Neural cell (in vitro differentiated cells): ENCODE results near the gene CCDC24. TPM values are rescaled to one million over a fixed set of nuclear protein-coding genes. Genes with fewer than 3 reads are reported as not detected.

ENCODE experiments used
- H2AFZ ChIP-seq: fragments of 200-600, 300-800 bp; sonication (generic), shearing (Covaris generic); 2 replicates; pipeline ENCODE4 v1.6.0; 2014; ENCODE audit warnings: low read depth, mild to moderate bottlenecking, antibody characterized with exemption, low read length, moderate library complexity
- H3F3A ChIP-seq: fragments of 200-600 bp; shearing (Covaris generic); 2 replicates; pipeline ENCODE4 v1.6.1; 2016; ENCODE audit warnings: mild to moderate bottlenecking, moderate library complexity, mixed read lengths, antibody characterized with exemption, low read length; ENCODE audit not compliant: insufficient read depth, poor library complexity, severe bottlenecking
- H3K27ac ChIP-seq: fragments of 200-600, 300-800 bp; sonication (generic), shearing (Covaris generic); 2 replicates; pipeline ENCODE4 v1.5.1; 2014; ENCODE audit warnings: mild to moderate bottlenecking, low read length, moderate library complexity
- H3K27me3 ChIP-seq: fragments of 300-800, 200-600 bp; sonication (generic), shearing (Covaris generic); 2 replicates; pipeline ENCODE4 v1.6.0; 2014; ENCODE audit warnings: mild to moderate bottlenecking, low read depth, low read length, moderate library complexity; ENCODE audit not compliant: insufficient read depth
- H3K36me3 ChIP-seq: fragments of 300-800, 200-600 bp; sonication (generic), shearing (Covaris generic); 2 replicates; pipeline ENCODE4 v1.5.1; 2014; ENCODE audit warnings: mild to moderate bottlenecking, antibody characterized with exemption, low read length, moderate library complexity; ENCODE audit not compliant: insufficient read depth
- H3K4me2 ChIP-seq: fragments of 300-800, 200-600 bp; sonication (generic), shearing (Covaris generic); 2 replicates; pipeline ENCODE4 v1.6.0; 2014; ENCODE audit warnings: mild to moderate bottlenecking, low read length
- H3K4me3 ChIP-seq: fragments of 300-800, 200-600 bp; sonication (generic), shearing (Covaris generic); 2 replicates; pipeline ENCODE4 v1.5.1; 2014; ENCODE audit warnings: mild to moderate bottlenecking, low read length, moderate library complexity
- H3K79me2 ChIP-seq: fragments of 200-600 bp; shearing (Covaris generic); replicated peaks from 2 replicates; pipeline ENCODE4 v1.6.0; 2014; ENCODE audit warnings: mild to moderate bottlenecking, low read length, moderate library complexity; ENCODE audit not compliant: insufficient read depth
- H3K9ac ChIP-seq: fragments of 300-800, 200-600 bp; sonication (generic), shearing (Covaris generic); 2 replicates; pipeline ENCODE4 v1.6.1; 2016; ENCODE audit warnings: mild to moderate bottlenecking, low read length, mixed read lengths
- H3K9me2 ChIP-seq: fragments of 200-600 bp; shearing (Covaris generic); 2 replicates; pipeline ENCODE4 v1.6.1; 2016; ENCODE audit warnings: mild to moderate bottlenecking, low read length, mixed read lengths; ENCODE audit not compliant: insufficient read depth
- H3K9me3 ChIP-seq: fragments of 200-600, 300-800 bp; sonication (generic), shearing (Covaris generic); 2 replicates; pipeline ENCODE4 v1.6.1; 2016; ENCODE audit warnings: mild to moderate bottlenecking, mixed run types, low read length, moderate library complexity, mixed read lengths
- H4K20me1 ChIP-seq: fragments of 200-600 bp; shearing (Covaris generic); 2 replicates; pipeline ENCODE4 v1.6.1; 2016; ENCODE audit warnings: mild to moderate bottlenecking, mixed run types; ENCODE audit not compliant: insufficient read depth
- EP300 ChIP-seq: fragments of 450-650 bp; conservative IDR thresholded peaks from 2 replicates; pipeline ENCODE4 v1.6.1; 2014; ENCODE audit warnings: antibody characterized with exemption, mild to moderate bottlenecking, moderate library complexity; ENCODE audit not compliant: poor library complexity, severe bottlenecking
- EZH2 ChIP-seq: fragments of 200-600, 300-800 bp; shearing (Covaris generic), sonication (generic); IDR thresholded peaks from 2 replicates; pipeline ENCODE4 v1.6.1; 2014; ENCODE audit warnings: antibody characterized with exemption, low read length, borderline replicate concordance, mild to moderate bottlenecking; ENCODE audit not compliant: insufficient read depth, poor library complexity, severe bottlenecking
- MXI1 ChIP-seq: fragments of 450-650 bp; conservative IDR thresholded peaks from 2 replicates; pipeline ENCODE4 v1.6.1; 2014; ENCODE audit warnings: antibody characterized with exemption, mild to moderate bottlenecking; ENCODE audit not compliant: poor library complexity, severe bottlenecking
- POLR2AphosphoS5 ChIP-seq: IDR thresholded peaks from 2 replicates; pipeline ENCODE4 v1.6.1; 2012
- RAD21 ChIP-seq: fragments of 450-650 bp; conservative IDR thresholded peaks from 2 replicates; pipeline ENCODE4 v1.6.1; 2014; ENCODE audit warnings: antibody characterized with exemption, mild to moderate bottlenecking, moderate library complexity
- SMC3 ChIP-seq: fragments of 450-650 bp; conservative IDR thresholded peaks from 2 replicates; pipeline ENCODE4 v1.6.1; 2014; ENCODE audit warnings: antibody characterized with exemption, mild to moderate bottlenecking, moderate library complexity; ENCODE audit not compliant: poor library complexity
- TAF1 ChIP-seq: IDR thresholded peaks from 2 replicates; pipeline ENCODE4 v1.6.1; 2012; ENCODE audit warnings: low read depth
- polyA plus RNA-seq: library from polyadenylated mRNA; depleted of rRNA; stranded (reverse); fragments of >200 nt; gene quantifications from 2 replicates; pipeline ENCODE4 v1.2.3, GENCODE V29; 2014
- TF ChIP-seq, protein P1 (sequence below): IDR thresholded peaks from 2 replicates; pipeline ENCODE4 v1.6.1; 2012; ENCODE audit warnings: borderline replicate concordance
- TF ChIP-seq, protein P2 (sequence below): fragments of 450-650 bp; IDR thresholded peaks from 2 replicates; pipeline ENCODE4 v1.5.1; 2014; ENCODE audit warnings: antibody characterized with exemption, mild to moderate bottlenecking, moderate library complexity; ENCODE audit not compliant: poor library complexity, severe bottlenecking

The CCDC24 gene
- polyA plus RNA-seq, 1 donor from 2014 or later = 16.5 TPM

GRCh38 chr1:43952731-43953346 is 38.6 kb upstream of the CCDC24 start:
- Histone ChIP-seq H3K27me3 (no peaks in the 10 kb centered on the region), H2AFZ (peak overlapping the region; percentile 6), H3K9me2 (no peaks in the 10 kb centered on the region), H3K36me3 (peaks cover 2% of the 10 kb centered on the region), H3F3A (no peaks in the 10 kb centered on the region), H3K9ac (peak overlapping the region; percentile 86), H4K20me1 (no peaks in the 10 kb centered on the region), H3K27ac (peak overlapping the region; percentile 99), H3K4me3 (peak overlapping the region; percentile 78), H3K4me2 (peak overlapping the region; percentile 95), H3K79me2 (peaks cover 51% of the 10 kb centered on the region), H3K9me3 (no peaks in the 10 kb centered on the region)
- TF ChIP-seq, protein P1, sequence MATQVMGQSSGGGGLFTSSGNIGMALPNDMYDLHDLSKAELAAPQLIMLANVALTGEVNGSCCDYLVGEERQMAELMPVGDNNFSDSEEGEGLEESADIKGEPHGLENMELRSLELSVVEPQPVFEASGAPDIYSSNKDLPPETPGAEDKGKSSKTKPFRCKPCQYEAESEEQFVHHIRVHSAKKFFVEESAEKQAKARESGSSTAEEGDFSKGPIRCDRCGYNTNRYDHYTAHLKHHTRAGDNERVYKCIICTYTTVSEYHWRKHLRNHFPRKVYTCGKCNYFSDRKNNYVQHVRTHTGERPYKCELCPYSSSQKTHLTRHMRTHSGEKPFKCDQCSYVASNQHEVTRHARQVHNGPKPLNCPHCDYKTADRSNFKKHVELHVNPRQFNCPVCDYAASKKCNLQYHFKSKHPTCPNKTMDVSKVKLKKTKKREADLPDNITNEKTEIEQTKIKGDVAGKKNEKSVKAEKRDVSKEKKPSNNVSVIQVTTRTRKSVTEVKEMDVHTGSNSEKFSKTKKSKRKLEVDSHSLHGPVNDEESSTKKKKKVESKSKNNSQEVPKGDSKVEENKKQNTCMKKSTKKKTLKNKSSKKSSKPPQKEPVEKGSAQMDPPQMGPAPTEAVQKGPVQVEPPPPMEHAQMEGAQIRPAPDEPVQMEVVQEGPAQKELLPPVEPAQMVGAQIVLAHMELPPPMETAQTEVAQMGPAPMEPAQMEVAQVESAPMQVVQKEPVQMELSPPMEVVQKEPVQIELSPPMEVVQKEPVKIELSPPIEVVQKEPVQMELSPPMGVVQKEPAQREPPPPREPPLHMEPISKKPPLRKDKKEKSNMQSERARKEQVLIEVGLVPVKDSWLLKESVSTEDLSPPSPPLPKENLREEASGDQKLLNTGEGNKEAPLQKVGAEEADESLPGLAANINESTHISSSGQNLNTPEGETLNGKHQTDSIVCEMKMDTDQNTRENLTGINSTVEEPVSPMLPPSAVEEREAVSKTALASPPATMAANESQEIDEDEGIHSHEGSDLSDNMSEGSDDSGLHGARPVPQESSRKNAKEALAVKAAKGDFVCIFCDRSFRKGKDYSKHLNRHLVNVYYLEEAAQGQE = peak; percentile 91
- TF ChIP-seq EZH2 (no peak), TAF1 (peak; percentile 81), MXI1 (peak; percentile 56), RAD21 (peak; percentile 34), EP300 (peak; percentile 86), POLR2AphosphoS5 (peak; percentile 96), SMC3 (peak; percentile 46)
- TF ChIP-seq, protein P2, sequence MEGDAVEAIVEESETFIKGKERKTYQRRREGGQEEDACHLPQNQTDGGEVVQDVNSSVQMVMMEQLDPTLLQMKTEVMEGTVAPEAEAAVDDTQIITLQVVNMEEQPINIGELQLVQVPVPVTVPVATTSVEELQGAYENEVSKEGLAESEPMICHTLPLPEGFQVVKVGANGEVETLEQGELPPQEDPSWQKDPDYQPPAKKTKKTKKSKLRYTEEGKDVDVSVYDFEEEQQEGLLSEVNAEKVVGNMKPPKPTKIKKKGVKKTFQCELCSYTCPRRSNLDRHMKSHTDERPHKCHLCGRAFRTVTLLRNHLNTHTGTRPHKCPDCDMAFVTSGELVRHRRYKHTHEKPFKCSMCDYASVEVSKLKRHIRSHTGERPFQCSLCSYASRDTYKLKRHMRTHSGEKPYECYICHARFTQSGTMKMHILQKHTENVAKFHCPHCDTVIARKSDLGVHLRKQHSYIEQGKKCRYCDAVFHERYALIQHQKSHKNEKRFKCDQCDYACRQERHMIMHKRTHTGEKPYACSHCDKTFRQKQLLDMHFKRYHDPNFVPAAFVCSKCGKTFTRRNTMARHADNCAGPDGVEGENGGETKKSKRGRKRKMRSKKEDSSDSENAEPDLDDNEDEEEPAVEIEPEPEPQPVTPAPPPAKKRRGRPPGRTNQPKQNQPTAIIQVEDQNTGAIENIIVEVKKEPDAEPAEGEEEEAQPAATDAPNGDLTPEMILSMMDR = no peak

DNA sequence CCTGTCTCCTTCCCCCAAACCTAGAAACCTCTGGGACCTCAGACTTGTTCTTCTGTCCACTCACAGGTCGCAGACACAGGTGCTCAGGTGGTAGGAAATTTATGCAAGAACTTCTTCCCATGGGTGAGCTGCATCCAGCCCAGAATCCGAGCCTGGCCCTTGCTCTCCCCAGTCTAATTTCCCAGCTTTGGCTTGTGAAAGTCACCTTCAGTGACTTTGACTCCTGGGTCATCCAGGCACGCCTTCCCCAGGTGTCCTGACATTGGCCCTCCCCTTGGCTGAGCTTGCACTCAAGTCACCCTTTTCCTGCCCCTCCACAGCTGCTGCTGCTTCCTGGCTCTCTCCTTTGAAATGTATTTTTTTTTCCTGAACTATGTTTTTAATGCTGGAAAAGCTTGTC is 38.0 kb upstream of the CCDC24 start:
- peaks cover 46% of the 10 kb centered on the region for H3K79me2 ChIP-seq
- peaks cover 8% of the 10 kb centered on the region for H3K36me3 ChIP-seq
- no peaks in the 10 kb centered on the region for H3K9me2 ChIP-seq
- H3K27me3 ChIP-seq = no peaks in the 10 kb centered on the region
- H3K4me2 ChIP-seq = peak overlapping the region; percentile 95
- peak overlapping the region; percentile 78 for H3K4me3 ChIP-seq
- H3F3A ChIP-seq = no peaks in the 10 kb centered on the region
- H2AFZ ChIP-seq = peak overlapping the region; percentile 6
- H3K27ac ChIP-seq = peak overlapping the region; percentile 99
- peak overlapping the region; percentile 86 for H3K9ac ChIP-seq
- TF ChIP-seq SMC3 (no peak), MXI1 (no peak), TAF1 (no peak)
- TF ChIP-seq, protein P1 = no peak
- no peaks in the 10 kb centered on the region for H4K20me1 ChIP-seq
- no peaks in the 10 kb centered on the region for H3K9me3 ChIP-seq
